Stimulated activated CD4-positive, alpha-beta T cell treated with anti-CD3 and anti-CD28 coated beads, TNF-alpha, amount 100 ng/mL, for 1 hour (primary cell): ENCODE data around the gene CXCL17.
A peak's percentile ranks its signal among the peaks of the same experiment; 100 is the strongest.

Experiments used
- DNase-seq, 3 donors: peaks; one replicate each; pipeline ENCODE4 v3.0.0-alpha.2; 2020; ENCODE audit warnings: low read depth in 3 of 3, low spot score in 1 of 3

CXCL17 gene

GRCh38 chr19:42424712-42425131 lies 18.0 kb downstream of the CXCL17 start:
- no peak for DNase-seq

GRCh38 chr19:42424345-42424707 lies 18.4 kb downstream of the CXCL17 start:
- no peak for DNase-seq

GRCh38 chr19:42423462-42424344 lies 19.0 kb downstream of the CXCL17 start:
- peak; percentile 74 to 91 (median 88) for DNase-seq

- peak in 2 of 3 donors; percentile 23 to 42 for DNase-seq
Observed at GRCh38 chr19:42422901-42423461, 19.8 kb downstream of the CXCL17 start.

GRCh38 chr19:42422092-42422900 lies 20.4 kb downstream of the CXCL17 start:
- DNase-seq, result no peak

- no peak for DNase-seq
Observed at GRCh38 chr19:42421591-42422031, 21.1 kb downstream of the CXCL17 start.

GRCh38 chr19:42421101-42421500 lies 21.6 kb downstream of the CXCL17 start:
- DNase-seq, result no peak

- peak; percentile 45 to 64 (median 56) for DNase-seq
Observed at GRCh38 chr19:42420055-42420544, 22.6 kb downstream of the CXCL17 start.

- no peak for DNase-seq
Observed at GRCh38 chr19:42419309-42419708, 23.4 kb downstream of the CXCL17 start.

- DNase-seq, result no peak
Observed at GRCh38 chr19:42412661-42413076, 30.1 kb downstream of the CXCL17 start.

- DNase-seq, result no peak
Observed at GRCh38 chr19:42412227-42412626, 30.5 kb downstream of the CXCL17 start.

- no peak for DNase-seq
Observed at GRCh38 chr19:42411581-42412178, 31.1 kb downstream of the CXCL17 start.

GRCh38 chr19:42410371-42410770 lies 32.4 kb downstream of the CXCL17 start:
- DNase-seq, result no peak

- DNase-seq, result no peak
Observed at GRCh38 chr19:42409477-42409876, 33.3 kb downstream of the CXCL17 start.

GRCh38 chr19:42407816-42408175 lies 35.0 kb downstream of the CXCL17 start:
- DNase-seq, result no peak

GRCh38 chr19:42407085-42407815 lies 35.5 kb downstream of the CXCL17 start:
- no peak for DNase-seq

GRCh38 chr19:42406111-42406510 lies 36.6 kb downstream of the CXCL17 start:
- no peak for DNase-seq

GRCh38 chr19:42403586-42403985 lies 39.2 kb downstream of the CXCL17 start:
- DNase-seq, result no peak

GRCh38 chr19:42402376-42403116 lies 40.2 kb downstream of the CXCL17 start:
- no peak for DNase-seq
